ENCODE measurements around the gene MARCKS. TPM values are rescaled to one million over a fixed set of nuclear protein-coding genes. Genes with fewer than 3 reads are reported as not detected.

The MARCKS gene
- total and polyA plus RNA-seq, 10 of the 15 experiments (the other 5 are each of a cell fraction or from before 2014, with no cell fraction given): 29.0 to 164 (median 74.5) TPM

GRCh38 chr6:113873043-113873667, 16.0 kb downstream of the MARCKS start (continued):
- peak in 1 of 2 experiments; percentile 51; a peak in 1 of 4 replicates for TF ChIP-seq ETV6 (conservative IDR thresholded peaks at IDR 0.05 in 1 of 2, IDR thresholded peaks at IDR 0.05 in 1 of 2; ENCODE audit: borderline replicate concordance in 1 of 2, low read depth in 1 of 2)

GRCh38 chr6:113875470-113875869, 18.3 kb downstream of the MARCKS start:
- TF ChIP-seq RFX5 (IDR thresholded peaks at IDR 0.05; ENCODE audit: low read depth, low read length) (no peak), NFIC (IDR thresholded peaks at IDR 0.05; ENCODE audit: low read depth, low read length) (no peak), CHD1 (IDR thresholded peaks at IDR 0.05; ENCODE audit: low read depth, low read length) (no peak), ZNF622 (IDR thresholded peaks at IDR 0.05) (no peak), KAT2A (conservative IDR thresholded peaks at IDR 0.05; ENCODE audit: control insufficient read depth, low read depth, low read length) (no peak), SUZ12 (IDR thresholded peaks at IDR 0.05; ENCODE audit: unreplicated experiment) (no peak), YY1 (IDR thresholded peaks at IDR 0.05; ENCODE audit: low read depth, low read length) (no peak), CBFB (IDR thresholded peaks at IDR 0.05; ENCODE audit: low read depth) (no peak)
- TF ChIP-seq, protein P1, sequence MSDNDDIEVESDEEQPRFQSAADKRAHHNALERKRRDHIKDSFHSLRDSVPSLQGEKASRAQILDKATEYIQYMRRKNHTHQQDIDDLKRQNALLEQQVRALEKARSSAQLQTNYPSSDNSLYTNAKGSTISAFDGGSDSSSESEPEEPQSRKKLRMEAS (IDR thresholded peaks at IDR 0.05; ENCODE audit: low read depth, low read length): no peak
- TF ChIP-seq, protein P2, sequence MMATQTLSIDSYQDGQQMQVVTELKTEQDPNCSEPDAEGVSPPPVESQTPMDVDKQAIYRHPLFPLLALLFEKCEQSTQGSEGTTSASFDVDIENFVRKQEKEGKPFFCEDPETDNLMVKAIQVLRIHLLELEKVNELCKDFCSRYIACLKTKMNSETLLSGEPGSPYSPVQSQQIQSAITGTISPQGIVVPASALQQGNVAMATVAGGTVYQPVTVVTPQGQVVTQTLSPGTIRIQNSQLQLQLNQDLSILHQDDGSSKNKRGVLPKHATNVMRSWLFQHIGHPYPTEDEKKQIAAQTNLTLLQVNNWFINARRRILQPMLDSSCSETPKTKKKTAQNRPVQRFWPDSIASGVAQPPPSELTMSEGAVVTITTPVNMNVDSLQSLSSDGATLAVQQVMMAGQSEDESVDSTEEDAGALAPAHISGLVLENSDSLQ (IDR thresholded peaks at IDR 0.05): no peak
- H3K4me3 ChIP-seq: no peak overlapping the region
- RAD21 ChIA-PET (ENCODE audit: unreplicated experiment): interaction anchor here (0.9 to 4.1 kb wide), 13 partner anchors 9 to 996 kb away, joined by 3 to 16 read pairs (median 4); no protein-coding TSS in a partner anchor
- no peak overlapping the region for H3K4me2 ChIP-seq (ENCODE audit: control insufficient read depth, insufficient read depth)
- intact Hi-C loops (cut with micrococcal nuclease; ENCODE audit: unreplicated experiment) (loop anchor here (5.0 to 10.0 kb wide), 3 partner anchors 588 to 993 kb away; no protein-coding TSS in a partner anchor), in situ Hi-C loops (cut with MboI) (no loop called here)
- no peaks in the 10 kb centered on the region for H3K9me3 ChIP-seq (replicated peaks; ENCODE audit: control insufficient read depth, insufficient read depth, low read length)
- CTCF ChIA-PET: interaction anchor here (0.9 to 2.4 kb wide), 11 partner anchors 9 to 1094 kb away, joined by 3 to 16 read pairs (median 4); no protein-coding TSS in a partner anchor
- H3K36me3 ChIP-seq (ENCODE audit: control insufficient read depth in 2 of 2, insufficient read depth in 2 of 2, low read length in 1 of 2): no peaks in the 10 kb centered on the region
- POLR2A ChIA-PET: interaction anchor here (1.2 to 1.4 kb wide), 2 partner anchors 20 to 234 kb away, joined by 5 to 7 read pairs; no protein-coding TSS in a partner anchor
- H4K20me1 ChIP-seq (ENCODE audit: control insufficient read depth, insufficient read depth): no peaks in the 10 kb centered on the region
- 100% methylated on average over 2 of the region's 2 CpGs for WGBS (ENCODE audit: insufficient coverage, insufficient replicate concordance, low lambda C conversion rate, missing lambda C conversion rate)
- H2AFZ ChIP-seq (ENCODE audit: control insufficient read depth, low read depth, low read length): no peak overlapping the region
- DNase-seq (ENCODE audit: low read depth, low spot score) (no peak), ATAC-seq (no peak), FAIRE-seq (no peak)
- no peak overlapping the region for H3K9ac ChIP-seq (ENCODE audit: control insufficient read depth, insufficient read depth, low read length)
- peaks cover 7% of the 10 kb centered on the region for H3K4me1 ChIP-seq (ENCODE audit: control insufficient read depth, insufficient read depth, low read length)
- H3K27ac ChIP-seq (ENCODE audit: control insufficient read depth, insufficient read depth): no peak overlapping the region
- no peaks in the 10 kb centered on the region for H3K27me3 ChIP-seq (replicated peaks in 1 of 2; ENCODE audit: control insufficient read depth in 2 of 2, insufficient read depth in 2 of 2, low read length in 1 of 2)
- peaks cover 5% of the 10 kb centered on the region for H3K79me2 ChIP-seq (ENCODE audit: control insufficient read depth, insufficient read depth, low read length)
- SMC1A ChIA-PET (ENCODE audit: uncharacterized antibody, unreplicated experiment): interaction anchor here (0.6 to 3.0 kb wide), 14 partner anchors 16 to 998 kb away, joined by 3 to 16 read pairs (median 3); no protein-coding TSS in a partner anchor
- BruUV-seq (replicated peaks): no TSS peak
